Measurements from ENCODE around the gene XRN2. TPM values are rescaled to one million over a fixed set of nuclear protein-coding genes. Genes with fewer than 3 reads are reported as not detected.

The XRN2 gene
- total RNA-seq, 1 donor, result 97.1 TPM

- TF ChIP-seq CTCF (IDR thresholded peaks at IDR 0.05; ENCODE audit: insufficient read depth, low read length), result no peak
- DNase-seq (ENCODE audit: low read depth), result no peak
- H3K4me3 ChIP-seq (ENCODE audit: low read depth, low read length), result no peak overlapping the region
Measured at GRCh38 chr20:21368791-21369190, 65.7 kb downstream of the XRN2 start.

GRCh38 chr20:21371193-21371592, 68.1 kb downstream of the XRN2 start:
- no peak for DNase-seq (ENCODE audit: low read depth)
- no peak for TF ChIP-seq CTCF (IDR thresholded peaks at IDR 0.05; ENCODE audit: insufficient read depth, low read length)
- no peak overlapping the region for H3K4me3 ChIP-seq (ENCODE audit: low read depth, low read length)

DNA sequence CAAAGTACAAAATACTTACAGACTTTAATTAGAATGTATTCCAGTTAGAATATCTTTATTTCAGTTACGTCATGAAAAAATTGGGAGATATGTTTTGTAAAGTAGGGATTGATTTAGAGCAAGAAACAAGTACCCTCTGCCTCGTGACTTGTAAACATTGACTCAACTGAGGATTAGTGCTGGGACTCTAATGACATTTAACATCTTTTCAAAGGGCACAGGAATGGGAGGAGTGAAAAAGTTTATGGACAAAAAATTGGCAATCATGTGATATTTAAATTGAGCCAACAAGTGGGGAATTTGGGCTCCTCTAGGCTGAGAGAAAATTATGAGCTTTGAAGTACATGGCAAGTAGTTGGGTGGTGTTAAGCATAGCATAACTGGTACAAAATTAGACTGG, 68.9 kb downstream of the XRN2 start:
- H3K4me3 ChIP-seq (ENCODE audit: low read depth, low read length), result no peak overlapping the region
- DNase-seq (ENCODE audit: low read depth), result no peak
- no peak for TF ChIP-seq CTCF (IDR thresholded peaks at IDR 0.05; ENCODE audit: insufficient read depth, low read length)

GRCh38 chr20:21373436-21373835, 70.3 kb downstream of the XRN2 start:
- H3K4me3 ChIP-seq (ENCODE audit: low read depth, low read length), result no peak overlapping the region
- no peak for TF ChIP-seq CTCF (IDR thresholded peaks at IDR 0.05; ENCODE audit: insufficient read depth, low read length)
- no peak for DNase-seq (ENCODE audit: low read depth)

DNA sequence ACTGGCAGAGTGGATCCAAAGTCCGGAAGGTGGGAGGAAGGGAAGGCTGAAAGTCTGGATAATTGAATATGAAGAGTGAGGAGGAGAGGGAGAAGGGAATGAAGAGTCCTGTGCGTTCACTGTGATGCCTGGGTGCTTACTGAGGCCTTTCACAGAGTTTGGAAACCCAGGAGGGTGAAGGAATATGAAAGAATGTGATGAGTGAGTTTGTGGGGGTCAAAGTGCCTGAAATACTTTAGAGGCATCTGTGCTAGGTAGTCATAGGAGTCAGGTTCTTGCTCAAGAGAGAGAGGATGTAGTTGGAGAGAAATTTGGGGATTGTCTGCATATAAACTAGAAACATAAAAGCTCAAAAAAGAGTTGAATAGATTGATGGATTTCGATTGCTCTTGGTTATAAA, 73.5 kb downstream of the XRN2 start:
- DNase-seq (ENCODE audit: low read depth), result no peak
- H3K4me3 ChIP-seq (ENCODE audit: low read depth, low read length), result no peak overlapping the region
- TF ChIP-seq CTCF (IDR thresholded peaks at IDR 0.05; ENCODE audit: insufficient read depth, low read length), result no peak

DNA sequence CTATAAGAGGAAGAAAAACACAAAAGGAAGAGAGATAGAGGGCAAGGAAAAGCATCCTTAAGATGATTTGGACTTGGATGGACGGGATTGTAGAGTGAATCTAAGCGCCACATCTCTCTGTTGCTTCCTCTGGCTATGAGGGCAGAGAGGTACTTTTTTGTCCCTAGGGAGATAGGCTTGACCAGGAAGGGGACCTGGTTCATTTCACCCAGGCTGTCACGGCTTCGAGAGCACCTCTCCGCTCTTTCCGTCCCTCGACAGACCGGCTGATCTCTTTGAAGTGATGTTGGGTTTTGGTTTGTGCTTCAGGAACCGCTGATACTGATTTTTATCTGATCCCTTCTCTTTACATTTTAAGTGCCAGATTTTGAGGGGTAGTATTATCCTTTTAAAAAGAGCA, 74.6 kb downstream of the XRN2 start:
- no peak for DNase-seq (ENCODE audit: low read depth)
- H3K4me3 ChIP-seq (ENCODE audit: low read depth, low read length), result no peak overlapping the region
- no peak for TF ChIP-seq CTCF (IDR thresholded peaks at IDR 0.05; ENCODE audit: insufficient read depth, low read length)

DNA sequence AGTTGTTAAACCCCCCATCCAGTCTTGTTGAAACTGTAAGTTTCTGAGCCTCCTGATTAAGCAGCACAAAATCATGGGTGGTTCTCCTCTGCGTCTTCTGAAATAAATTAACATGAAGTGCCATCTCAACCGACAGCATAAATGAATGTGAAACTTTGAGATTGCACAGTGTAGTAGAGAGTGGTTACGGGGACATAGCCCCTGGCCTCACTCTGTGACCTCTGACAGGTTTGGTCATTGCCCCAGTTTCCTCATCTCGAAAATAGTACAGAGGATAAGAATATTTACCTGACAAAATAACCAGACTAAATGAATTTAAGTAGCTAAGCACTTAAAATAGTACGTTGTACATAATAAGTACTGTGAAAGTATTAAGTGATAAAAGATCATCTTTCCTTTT, 75.1 kb downstream of the XRN2 start:
- H3K4me3 ChIP-seq (ENCODE audit: low read depth, low read length), result no peak overlapping the region
- DNase-seq (ENCODE audit: low read depth), result no peak
- no peak for TF ChIP-seq CTCF (IDR thresholded peaks at IDR 0.05; ENCODE audit: insufficient read depth, low read length)
